ENCODE measurements around the gene TMPRSS3.

GRCh38 chr21:42383331-42383730, 12.5 kb downstream of the TMPRSS3 start:
- TF ChIP-seq CTCF (IDR thresholded peaks at IDR 0.05) (no peak), REST (IDR thresholded peaks at IDR 0.05; ENCODE audit: low read depth, low read length) (no peak), SIN3A (IDR thresholded peaks at IDR 0.05; ENCODE audit: borderline replicate concordance, low read depth, low read length) (no peak), MAX (IDR thresholded peaks at IDR 0.05; ENCODE audit: low read depth) (no peak), EZH2phosphoT487 (IDR thresholded peaks at IDR 0.05; ENCODE audit: borderline replicate concordance, low read depth) (no peak), GATA2 (CRISPR knock-in tag; IDR thresholded peaks at IDR 0.05) (no peak), RFX5 (IDR thresholded peaks at IDR 0.05; ENCODE audit: low read length) (no peak)
